Stimulated activated CD4-positive, alpha-beta T cell treated with anti-CD3 and anti-CD28 coated beads, Interleukin-2, amount 100 ng/mL, for 24 hours (primary cell): ENCODE results near the gene HSPG2.

Experiments used
- DNase-seq, 2 donors: peaks; one replicate each; pipeline ENCODE4 v3.0.0-alpha.2; 2020

HSPG2 gene

GRCh38 chr1:21878009-21878773, 58.9 kb downstream of the HSPG2 start:
- DNase-seq: no peak

GRCh38 chr1:21876267-21876666, 60.8 kb downstream of the HSPG2 start:
- DNase-seq: no peak

GRCh38 chr1:21875621-21876063, 61.5 kb downstream of the HSPG2 start:
- no peak for DNase-seq

DNA sequence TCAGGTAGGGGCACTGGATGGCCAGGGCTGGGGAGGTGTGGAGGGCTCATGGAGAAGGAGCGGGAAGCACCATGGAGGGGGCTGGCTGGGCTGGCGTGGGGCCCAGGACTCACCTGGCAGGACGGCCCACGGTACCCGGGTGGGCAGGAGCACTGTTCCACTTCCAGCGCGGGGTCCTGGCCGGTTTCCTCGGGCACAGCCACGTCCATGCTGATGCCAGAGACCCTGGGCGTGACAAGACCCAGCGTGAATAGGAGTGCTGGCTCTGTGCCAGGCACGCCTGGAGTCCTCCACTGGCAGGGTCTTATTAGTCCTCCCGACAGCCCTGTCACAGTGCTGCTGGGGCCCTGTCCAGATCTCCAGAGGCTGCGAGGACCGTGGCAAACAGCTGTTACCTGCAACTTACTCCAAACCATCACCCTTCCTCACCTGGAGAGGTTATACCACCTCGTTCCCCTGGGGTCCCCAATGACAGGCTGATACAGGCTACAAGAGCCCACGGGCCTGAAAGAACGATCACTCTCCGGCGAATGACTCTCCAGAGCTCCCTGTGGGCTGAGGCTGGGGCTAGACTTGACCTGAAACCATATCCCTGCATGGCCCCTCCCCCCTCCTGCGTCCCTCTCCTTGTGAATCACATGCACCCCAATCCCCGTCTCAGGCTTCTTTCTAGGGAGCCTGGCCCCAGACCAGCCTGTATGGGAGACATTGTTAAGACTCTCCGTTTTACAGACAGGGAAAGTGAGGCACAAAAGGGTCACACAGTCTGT, 62.1 kb downstream of the HSPG2 start:
- no peak for DNase-seq

GRCh38 chr1:21874328-21874727, 62.8 kb downstream of the HSPG2 start:
- no peak for DNase-seq

- DNase-seq: no peak
Measured at GRCh38 chr1:21873761-21874160, 63.3 kb downstream of the HSPG2 start.

- no peak for DNase-seq
Measured at GRCh38 chr1:21873174-21873573, 63.9 kb downstream of the HSPG2 start.

DNA sequence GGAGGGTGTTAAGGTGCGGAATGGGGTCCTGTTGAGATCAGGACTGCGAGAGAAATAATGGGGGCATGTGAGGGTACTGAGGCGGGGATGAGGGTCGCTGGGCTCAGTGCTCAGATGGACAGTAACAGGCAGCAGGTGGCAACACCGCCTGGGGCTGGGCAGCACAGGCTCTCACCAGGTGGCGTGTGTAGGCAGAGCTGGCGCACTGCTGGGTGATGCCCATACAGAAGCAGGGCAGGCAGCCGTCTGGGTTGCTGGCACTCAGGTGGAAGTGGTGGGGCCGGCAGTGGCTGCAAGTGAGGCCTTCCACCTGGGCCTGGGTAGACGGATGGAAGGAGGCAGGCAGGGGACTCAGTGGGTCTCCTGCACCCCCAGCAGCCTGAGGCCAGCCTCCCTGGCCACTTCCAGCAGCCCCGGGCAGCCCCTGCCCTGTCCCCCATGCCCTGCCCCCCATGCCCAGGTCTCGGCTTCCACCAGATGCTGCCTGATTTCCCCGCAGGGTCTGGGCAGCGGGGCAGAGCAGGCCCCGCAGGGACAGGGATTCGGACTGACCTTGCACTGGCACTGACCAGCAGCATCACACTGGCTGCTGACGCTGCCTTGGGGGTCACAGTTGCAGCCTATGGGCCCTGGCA, 64.5 kb downstream of the HSPG2 start:
- no peak for DNase-seq

DNA sequence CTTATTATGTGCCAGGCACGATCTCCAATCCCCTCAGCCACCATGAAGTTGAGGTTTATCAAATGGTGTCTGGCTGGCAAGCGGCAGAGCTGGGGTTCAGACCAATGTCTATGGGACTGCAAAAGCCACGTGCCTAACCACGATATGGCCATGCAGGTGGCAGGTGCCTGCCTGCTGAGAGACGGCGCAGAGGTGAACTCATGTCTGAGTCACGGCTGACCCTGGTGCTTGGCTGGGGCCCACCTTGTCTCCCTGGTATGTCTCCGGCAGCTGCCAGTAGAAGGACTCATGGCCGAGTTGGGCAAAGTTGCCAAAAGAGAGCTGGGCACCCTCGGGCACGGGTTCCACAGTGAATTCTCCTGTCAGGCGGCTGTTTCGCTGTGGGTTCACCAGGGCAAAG, 65.2 kb downstream of the HSPG2 start:
- no peak for DNase-seq

- no peak for DNase-seq
Measured at GRCh38 chr1:21870611-21871010, 66.5 kb downstream of the HSPG2 start.

DNA sequence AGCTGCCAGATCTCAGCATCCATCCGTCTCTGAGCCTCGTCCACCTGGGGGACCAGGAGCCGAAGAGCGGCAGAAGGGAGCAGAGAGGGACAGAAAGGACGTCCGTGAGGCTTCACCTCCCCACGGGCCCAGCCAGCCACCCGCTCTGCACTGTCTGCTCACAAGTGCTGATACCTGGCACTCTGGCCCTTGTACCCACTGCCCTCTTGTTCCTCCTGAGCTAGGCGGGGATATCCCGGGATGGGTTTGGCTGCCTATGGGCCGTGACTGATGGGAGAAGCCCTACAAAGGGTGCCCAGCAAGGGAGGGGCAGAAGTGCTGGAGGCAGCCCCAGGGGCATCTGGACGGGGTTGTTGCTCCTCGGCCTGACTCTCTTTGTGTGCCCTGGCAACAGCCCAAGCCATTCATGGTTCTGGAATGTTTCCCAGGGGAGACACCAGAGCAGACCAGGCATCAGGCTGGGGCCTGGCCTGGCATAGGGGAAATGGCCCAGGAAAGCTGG, 67.4 kb downstream of the HSPG2 start:
- DNase-seq: no peak

DNA sequence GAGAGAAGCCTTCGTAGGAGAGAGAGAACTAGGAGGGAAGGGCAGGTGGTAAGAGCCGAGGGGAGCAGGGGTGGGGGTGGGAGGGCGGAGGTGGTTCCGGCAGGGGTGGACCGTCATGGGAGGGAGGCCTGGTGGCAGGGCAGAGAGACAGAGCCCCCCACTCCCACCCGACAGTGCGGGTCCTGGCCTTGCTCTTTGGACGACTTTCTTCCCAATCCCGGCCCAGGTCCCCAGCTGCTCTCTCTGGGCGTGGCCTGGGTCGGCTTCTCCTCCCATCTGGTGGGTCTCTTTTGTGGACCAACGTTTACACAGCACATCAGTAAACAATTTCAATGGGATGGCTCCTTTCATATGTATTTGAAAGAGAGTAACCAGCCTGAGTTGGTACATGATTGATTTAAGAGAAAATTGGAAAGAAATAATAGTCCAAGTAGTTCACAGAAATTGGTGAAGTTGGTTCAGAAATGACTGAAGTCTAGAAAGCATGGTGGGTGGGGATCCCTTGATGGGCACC, 68.1 kb downstream of the HSPG2 start:
- no peak for DNase-seq

- no peak for DNase-seq
Measured at GRCh38 chr1:21868482-21868881, 68.6 kb downstream of the HSPG2 start.

- no peak for DNase-seq
Measured at GRCh38 chr1:21867451-21867996, 69.6 kb downstream of the HSPG2 start.

DNA sequence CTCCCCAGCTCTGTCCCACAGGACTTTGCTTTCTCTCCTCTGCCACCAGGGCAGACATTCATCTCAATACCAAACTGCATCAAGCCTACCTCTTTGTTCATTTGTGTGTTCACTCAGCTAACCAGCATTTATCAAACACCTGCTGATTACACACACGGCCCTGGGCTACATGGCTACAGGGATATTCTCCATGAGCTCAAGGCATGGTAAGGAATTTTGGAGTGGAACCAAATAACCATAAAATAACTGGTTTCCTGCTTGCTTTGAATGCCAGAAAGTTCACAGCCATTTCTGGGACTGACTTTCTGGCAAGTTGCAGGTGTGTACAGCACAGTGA, 70.4 kb downstream of the HSPG2 start:
- DNase-seq: no peak

GRCh38 chr1:21865943-21866706, 71.0 kb downstream of the HSPG2 start:
- DNase-seq: no peak

DNA sequence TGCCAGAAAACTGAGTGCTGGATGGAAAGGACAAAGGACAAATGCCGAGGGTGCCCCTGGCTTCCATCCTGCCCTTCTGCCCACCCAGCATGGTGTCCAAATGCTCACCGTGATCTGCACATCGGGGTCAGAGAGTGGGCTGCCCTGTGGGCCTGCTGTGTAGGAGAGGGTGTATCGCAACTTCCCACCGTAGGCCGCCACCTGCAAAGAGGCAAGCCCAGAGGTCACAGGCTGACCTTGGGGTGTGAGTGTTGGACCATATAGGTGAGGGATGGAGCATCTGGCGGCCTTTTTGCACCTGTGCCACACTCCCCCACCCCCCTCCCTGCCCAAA, 71.5 kb downstream of the HSPG2 start:
- no peak for DNase-seq

GRCh38 chr1:21864730-21865129, 72.4 kb downstream of the HSPG2 start:
- DNase-seq: no peak

GRCh38 chr1:21863981-21864380, 73.1 kb downstream of the HSPG2 start:
- no peak for DNase-seq

DNA sequence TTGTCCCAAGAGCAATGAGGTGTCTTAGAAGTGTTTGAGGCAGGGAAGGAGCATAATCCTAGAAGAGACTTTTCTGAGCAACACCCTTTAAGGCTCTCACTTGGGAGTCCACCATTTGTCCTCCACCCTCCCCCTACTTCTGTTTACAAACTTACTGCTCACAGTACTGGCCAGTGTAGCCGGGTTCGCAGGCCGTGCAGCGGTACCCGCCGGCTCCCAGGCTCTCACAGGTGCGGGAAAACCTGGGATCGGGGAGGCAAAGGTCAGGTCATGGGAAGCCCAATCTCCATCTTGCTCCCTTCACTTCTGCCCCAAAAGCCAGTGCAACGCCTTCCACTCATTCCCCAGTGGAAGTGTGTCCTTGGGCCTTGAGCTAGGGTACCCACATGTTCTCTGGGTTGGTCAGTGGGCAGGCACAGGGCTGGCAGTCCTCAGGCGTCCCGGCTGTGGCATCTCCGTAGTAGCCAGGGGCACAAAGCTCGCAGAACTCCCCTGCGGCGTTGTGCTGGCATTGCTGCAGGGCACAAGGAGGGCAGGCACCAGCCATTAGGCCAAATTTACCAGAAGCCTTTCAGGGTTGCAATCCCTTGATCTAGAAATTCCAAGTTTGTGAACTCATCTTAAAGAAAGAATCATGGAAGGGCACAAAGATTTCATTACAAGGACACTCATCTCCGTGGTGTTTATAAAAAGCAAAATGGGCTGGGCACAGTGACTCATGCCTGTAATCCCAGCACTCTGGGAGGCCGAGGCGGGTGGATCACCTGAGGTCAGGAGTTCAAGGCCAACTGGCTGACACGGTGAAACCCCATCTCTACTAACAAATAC, 75.3 kb downstream of the HSPG2 start:
- DNase-seq: no peak

DNA sequence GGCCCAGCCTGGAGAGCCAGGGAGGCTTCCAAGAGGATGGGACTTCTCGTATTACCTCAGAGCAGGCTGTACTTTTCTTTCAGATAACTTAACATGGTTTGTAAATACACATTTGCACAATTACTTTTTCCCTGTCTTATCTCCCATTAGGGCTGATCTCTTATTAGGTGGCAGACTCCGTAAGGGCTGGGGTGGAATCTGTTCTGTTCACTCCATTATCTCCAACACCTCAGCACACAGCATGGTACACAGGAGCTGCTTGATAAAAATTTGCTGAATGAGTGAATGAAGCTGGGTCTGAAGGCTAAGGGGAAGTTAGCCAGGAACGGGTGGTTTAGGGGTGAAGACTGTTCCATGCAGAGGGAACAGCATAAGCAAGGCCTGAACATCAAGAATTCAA, 76.1 kb downstream of the HSPG2 start:
- DNase-seq: no peak
